HG02798 (cell line): ENCODE data around the gene MAGEA9.
"Not testable (repeated sequence)": the region's sequence is repeated elsewhere in the genome, so short reads cannot be mapped to it uniquely, and the experiment has no call there.

Source experiments
- ATAC-seq: cut with Tn5 transposase; IDR thresholded peaks from one replicate; pipeline ENCODE4 v1.9.1; 2021; ENCODE audit warnings: mild to moderate bottlenecking; ENCODE audit not compliant: unreplicated experiment, poor library complexity

The MAGEA9 gene

GRCh38 chrX:149804102-149804501, 22.4 kb downstream of the MAGEA9 start:
- ATAC-seq, result no peak

- peak; percentile 55 for ATAC-seq
These were observed 26.2 kb downstream of the MAGEA9 start for GRCh38 chrX:149807747-149808458.

DNA sequence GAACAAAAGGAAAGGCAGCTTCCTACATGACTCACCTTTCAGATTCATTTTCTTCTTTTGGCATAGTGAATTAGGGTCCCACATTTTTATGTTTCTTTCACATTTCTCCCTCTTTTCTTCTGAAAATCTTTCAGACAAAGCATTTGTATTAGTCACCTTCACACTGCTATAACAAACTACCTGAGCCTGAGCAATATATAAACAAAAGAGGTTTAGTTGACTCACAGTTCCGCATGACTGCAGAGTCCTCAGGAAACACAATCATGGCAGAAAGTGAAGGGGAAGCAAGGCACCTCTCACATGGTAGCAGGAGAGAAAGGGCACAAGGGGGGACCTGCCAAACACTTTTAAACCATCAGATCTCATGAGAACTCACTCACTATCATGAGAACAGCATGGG, 36.9 kb downstream of the MAGEA9 start:
- no peak for ATAC-seq

GRCh38 chrX:149819371-149819770, 37.6 kb downstream of the MAGEA9 start:
- no peak for ATAC-seq

GRCh38 chrX:149825424-149825823, 43.7 kb downstream of the MAGEA9 start:
- ATAC-seq, result no peak

DNA sequence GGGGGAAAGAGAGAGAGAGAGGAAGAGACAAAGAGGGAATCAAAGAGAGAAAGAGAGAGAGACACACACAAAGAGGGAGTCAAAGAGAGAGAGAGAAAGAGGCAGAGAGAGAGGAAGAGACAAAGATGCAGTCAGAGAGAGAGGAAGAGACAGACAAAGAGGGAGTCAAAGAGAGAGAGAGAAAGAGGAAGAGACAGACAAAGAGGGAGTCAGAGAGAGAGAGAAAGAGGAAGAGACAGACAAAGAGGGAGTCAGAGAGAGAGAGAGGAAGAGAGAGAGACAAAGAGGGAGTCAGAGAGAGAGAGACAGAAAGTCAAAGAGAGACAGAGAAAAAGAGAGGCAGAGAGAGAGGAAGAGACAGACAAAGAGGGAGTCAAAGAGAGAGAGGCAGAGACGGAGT, 45.5 kb downstream of the MAGEA9 start:
- no peak for ATAC-seq

- ATAC-seq, result peak; percentile 52
These were observed 48.0 kb downstream of the MAGEA9 start for GRCh38 chrX:149829751-149830191.

DNA sequence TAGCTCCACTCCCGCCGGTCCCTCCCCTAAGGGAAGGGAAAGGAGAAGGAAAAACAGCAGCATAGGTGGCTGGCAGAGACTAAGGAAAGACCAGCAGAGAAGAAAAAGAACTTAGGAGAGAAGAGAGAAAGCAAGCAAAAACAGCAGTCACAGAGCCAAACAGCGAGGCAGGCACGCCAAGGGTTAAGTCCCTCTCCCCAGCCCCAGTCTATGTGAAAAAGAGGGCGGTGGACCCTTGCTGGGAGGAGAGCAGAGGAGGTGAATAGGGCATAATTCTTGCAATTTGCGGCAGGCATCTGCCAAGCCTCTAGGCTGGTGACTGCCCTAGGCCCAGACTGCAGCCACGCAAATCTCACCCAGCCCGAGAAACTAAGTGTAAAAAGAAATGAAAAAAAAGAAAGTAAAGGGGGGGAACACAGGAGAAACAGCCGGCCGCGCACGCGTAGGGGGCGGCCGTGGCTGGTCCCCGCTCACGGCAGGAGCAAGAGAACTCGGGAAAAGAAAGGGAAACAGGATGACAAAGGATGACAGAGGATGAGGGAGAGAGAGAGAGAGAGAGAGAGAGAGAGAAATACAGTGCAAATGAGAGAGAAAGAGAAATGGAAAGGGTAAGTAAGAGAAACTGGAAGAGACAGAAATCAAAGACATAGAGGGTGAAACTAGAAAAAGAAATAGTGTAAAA, 48.6 kb downstream of the MAGEA9 start:
- ATAC-seq, result peak; percentile 73

- ATAC-seq, result no peak
These were observed 49.7 kb downstream of the MAGEA9 start for GRCh38 chrX:149831473-149831872.

DNA sequence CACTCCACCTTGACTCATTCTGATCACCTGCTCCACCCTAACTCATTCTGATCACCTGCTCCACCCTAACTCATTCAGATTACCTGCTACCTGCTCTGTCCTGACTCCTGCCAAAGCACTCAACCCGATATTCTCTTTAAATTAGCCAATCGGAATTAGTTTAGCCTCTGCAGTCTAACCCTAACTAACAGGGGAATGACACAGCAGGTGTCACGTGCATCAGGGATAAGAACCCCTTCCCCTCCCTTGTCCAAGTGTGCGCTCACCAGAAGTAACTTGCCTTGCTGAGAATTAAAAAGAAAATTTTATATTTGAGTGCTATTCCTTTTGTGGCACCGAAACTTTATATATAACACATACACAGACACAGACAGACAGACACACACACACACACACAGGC, 55.0 kb downstream of the MAGEA9 start:
- ATAC-seq, result not testable (repeated sequence)

DNA sequence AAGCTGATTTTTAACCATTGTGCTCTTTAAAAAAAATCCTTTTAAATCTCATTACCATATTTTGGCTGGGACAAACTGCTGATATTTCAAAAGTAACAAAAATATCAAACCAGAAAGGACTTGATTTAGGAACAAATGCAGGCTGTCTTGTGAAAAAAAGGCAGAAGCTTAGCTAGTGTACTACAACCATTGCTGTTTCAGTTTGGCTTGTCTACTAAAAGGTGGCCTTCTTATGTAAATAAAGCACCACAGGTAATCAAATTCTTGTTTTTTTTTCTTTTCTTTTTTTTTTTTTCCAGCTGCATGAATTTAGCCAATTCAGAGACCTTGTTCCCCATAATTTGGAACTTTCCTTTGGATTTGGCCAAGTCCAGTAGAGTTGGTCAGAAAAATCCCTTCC, 55.4 kb downstream of the MAGEA9 start:
- no peak for ATAC-seq
